Tibial nerve (tissue), 4 donors: ENCODE data around the gene ADSS1.

Experiments
- CTCF ChIP-seq, 5 experiments: fragments of 200-600 bp in 3 of 5; fragments of 450-650 bp in 2 of 5; sonication (generic) in 3 of 5; IDR thresholded peaks; one replicate each; pipeline ENCODE4 v1.5.1; 2016 to 2019; ENCODE audit warnings: antibody characterized with exemption in 5 of 5, mild to moderate bottlenecking in 3 of 5, moderate library complexity in 2 of 5
- EP300 ChIP-seq, 2 donors: sonication (generic); formaldehyde crosslinking; IDR thresholded peaks; one replicate each; pipeline ENCODE4 v1.6.1; 2017; ENCODE audit warnings: antibody characterized with exemption in 2 of 2, mild to moderate bottlenecking in 1 of 2
- POLR2A ChIP-seq, 2 donors: fragments of 450-650 bp; IDR thresholded peaks; one replicate each; pipeline ENCODE4 v1.6.1; 2017; ENCODE audit warnings: antibody characterized with exemption in 2 of 2, mild to moderate bottlenecking in 2 of 2, moderate library complexity in 2 of 2

GRCh38 chr14:104705340-104706047 lies 18.5 kb upstream of the ADSS1 start:
- TF ChIP-seq CTCF (IDR thresholded peaks at IDR 0.05) (no peak), POLR2A (IDR thresholded peaks at IDR 0.05) (no peak), EP300 (IDR thresholded peaks at IDR 0.05) (no peak)
